Keratinocyte (primary cell): Measurements from ENCODE around the gene KANSL1. TPM values are rescaled to one million over a fixed set of nuclear protein-coding genes. Genes with fewer than 3 reads are reported as not detected.

Source experiments
- DNase-seq: peaks from one replicate; pipeline ENCODE4 v3.0.0-alpha.2; 2011; ENCODE audit warnings: low read depth, missing footprints, low spot score
- FAIRE-seq: peaks from 2 replicates; lab custom pipeline; 2011; peaks lifted over from hg19 to GRCh38; lab: Jason Lieb, UNC
- H2AFZ ChIP-seq: 2 replicates; pipeline ENCODE4 v1.6.0; 2012; ENCODE audit warnings: low read length, control low read depth, inconsistent platforms; ENCODE audit not compliant: control insufficient read depth
- H3K27ac ChIP-seq: 2 replicates; pipeline ENCODE4 v1.5.1; 2011; ENCODE audit warnings: low read length; ENCODE audit not compliant: control insufficient read depth, insufficient read depth
- H3K27me3 ChIP-seq: 3 replicates; pipeline ENCODE4 v1.6.0; 2011; ENCODE audit warnings: low read length; ENCODE audit not compliant: control insufficient read depth, insufficient read depth; ENCODE audit errors: extremely low read depth
- H3K36me3 ChIP-seq, 2 experiments: 2 replicates in 1 of 2; 3 replicates in 1 of 2; pipeline ENCODE4 v1.5.1; 2011; ENCODE audit warnings: low read length in 2 of 2, mild to moderate bottlenecking in 1 of 2; ENCODE audit not compliant: control insufficient read depth in 2 of 2, insufficient read depth in 2 of 2; ENCODE audit errors: extremely low read depth in 1 of 2
- H3K4me1 ChIP-seq: 3 replicates; pipeline ENCODE4 v1.5.1; 2011; ENCODE audit warnings: low read length; ENCODE audit not compliant: control insufficient read depth, insufficient read depth; ENCODE audit errors: extremely low read depth
- H3K4me2 ChIP-seq: 3 replicates; pipeline ENCODE4 v1.6.0; 2011; ENCODE audit warnings: low read depth, low read length; ENCODE audit not compliant: control insufficient read depth, insufficient read depth; ENCODE audit errors: extremely low read depth
- H3K4me3 ChIP-seq, 3 experiments: fragments of 200-600 bp in 1 of 3; sonication (generic) in 1 of 3; 2 replicates in 2 of 3; 3 replicates in 1 of 3; pipeline ENCODE4 v1.5.1; 2011 to 2016; ENCODE audit warnings: low read length in 3 of 3, mild to moderate bottlenecking in 3 of 3, control low read depth in 2 of 3, inconsistent platforms in 1 of 3, low read depth in 1 of 3, mixed read lengths in 1 of 3, mixed run types in 1 of 3, moderate library complexity in 1 of 3; ENCODE audit not compliant: control insufficient read depth in 2 of 3, insufficient read depth in 2 of 3; ENCODE audit errors: extremely low read depth in 1 of 3
- H3K79me2 ChIP-seq: 2 replicates; pipeline ENCODE4 v1.6.0; 2012; ENCODE audit warnings: low read length; ENCODE audit not compliant: control insufficient read depth, insufficient read depth
- H3K9ac ChIP-seq: 3 replicates; pipeline ENCODE4 v1.6.0; 2011; ENCODE audit warnings: low read length; ENCODE audit not compliant: control insufficient read depth, insufficient read depth; ENCODE audit errors: extremely low read depth
- H3K9me1 ChIP-seq: 3 replicates; pipeline ENCODE4 v1.6.0; 2011; ENCODE audit warnings: low read length; ENCODE audit not compliant: control insufficient read depth, insufficient read depth; ENCODE audit errors: extremely low read depth
- H3K9me3 ChIP-seq: 2 replicates; pipeline ENCODE4 v1.5.1; 2012; ENCODE audit warnings: low read depth, low read length; ENCODE audit not compliant: control insufficient read depth
- H4K20me1 ChIP-seq: 3 replicates; pipeline ENCODE4 v1.6.0; 2011; ENCODE audit warnings: low read length; ENCODE audit not compliant: control insufficient read depth, insufficient read depth; ENCODE audit errors: extremely low read depth
- EZH2 ChIP-seq: IDR thresholded peaks from one replicate; pipeline ENCODE4 v1.6.1; 2012; ENCODE audit warnings: inconsistent platforms, mild to moderate bottlenecking, low read length, moderate library complexity
- dilution Hi-C: fragments of 300-500 bp; cut with MboI; formaldehyde crosslinking; loops from one replicate; pipeline ENCODE4 v1.7.0; 2020; ENCODE audit warnings: low sequenced_read_pairs; ENCODE audit not compliant: extremely low pct_ligation_motif_present
- polyA plus RNA-seq, 5 experiments: library from polyadenylated mRNA; depleted of rRNA in 3 of 5; stranded (reverse) in 3 of 5; stranded (forward) in 1 of 5; unstranded in 1 of 5; fragments of >200 nt; gene quantifications; 1 replicate in 1 of 5; 2 replicates in 3 of 5; 3 replicates in 1 of 5; pipeline versions ENCODE4 v1.2.1 to v1.2.3, GENCODE V29; 2011 to 2012; ENCODE audit warnings: missing spikeins in 2 of 5, low read depth in 1 of 5, low replicate concordance in 1 of 5
- TF ChIP-seq, protein P1 (sequence below), 3 experiments: IDR thresholded peaks in 1 of 3; conservative IDR thresholded peaks in 1 of 3; optimal IDR thresholded peaks in 1 of 3; 2 replicates in 2 of 3; 3 replicates in 1 of 3; pipeline versions ENCODE3 to v1.5.1; 2011; ENCODE audit warnings: low read length in 3 of 3, mild to moderate bottlenecking in 3 of 3, moderate library complexity in 2 of 3, control low read depth in 1 of 3, inconsistent platforms in 1 of 3; ENCODE audit not compliant: insufficient read depth in 2 of 3; ENCODE audit errors: extremely low read depth in 1 of 3

Gene KANSL1
- polyA plus RNA-seq, 1 donor (not counting 4 experiments of a cell fraction or from before 2014, with no cell fraction given), result 17.6 TPM

DNA sequence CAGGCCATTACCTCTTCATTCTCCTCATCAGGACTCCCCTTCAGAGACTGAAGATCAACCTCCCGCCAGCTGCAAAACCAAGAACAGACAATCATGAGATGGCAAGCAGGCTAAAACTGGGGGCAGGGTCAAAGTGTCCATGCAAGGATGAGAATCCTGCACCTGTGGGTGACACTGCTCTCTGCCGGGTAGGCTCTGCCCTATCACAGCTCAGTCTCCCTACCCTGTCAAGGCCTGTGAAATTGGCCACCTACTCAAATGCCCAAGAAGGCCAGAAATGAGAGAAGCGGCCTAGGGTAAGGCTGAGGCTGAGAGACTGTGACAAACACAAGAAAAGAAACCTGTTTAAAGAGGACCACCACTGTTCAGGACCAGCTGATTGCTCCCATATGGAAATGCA lies 159.8 kb downstream of the KANSL1 start:
- no peak overlapping the region for H3K27ac ChIP-seq
- H3K9me1 ChIP-seq, result no peaks in the 10 kb centered on the region
- peaks cover 42 to 44% of the 10 kb centered on the region in 2 experiments for H3K36me3 ChIP-seq
- no peak overlapping the region for H3K4me3 ChIP-seq
- no peak for FAIRE-seq
- no peak overlapping the region for H3K4me2 ChIP-seq
- no peak for TF ChIP-seq EZH2
- TF ChIP-seq, protein P1, sequence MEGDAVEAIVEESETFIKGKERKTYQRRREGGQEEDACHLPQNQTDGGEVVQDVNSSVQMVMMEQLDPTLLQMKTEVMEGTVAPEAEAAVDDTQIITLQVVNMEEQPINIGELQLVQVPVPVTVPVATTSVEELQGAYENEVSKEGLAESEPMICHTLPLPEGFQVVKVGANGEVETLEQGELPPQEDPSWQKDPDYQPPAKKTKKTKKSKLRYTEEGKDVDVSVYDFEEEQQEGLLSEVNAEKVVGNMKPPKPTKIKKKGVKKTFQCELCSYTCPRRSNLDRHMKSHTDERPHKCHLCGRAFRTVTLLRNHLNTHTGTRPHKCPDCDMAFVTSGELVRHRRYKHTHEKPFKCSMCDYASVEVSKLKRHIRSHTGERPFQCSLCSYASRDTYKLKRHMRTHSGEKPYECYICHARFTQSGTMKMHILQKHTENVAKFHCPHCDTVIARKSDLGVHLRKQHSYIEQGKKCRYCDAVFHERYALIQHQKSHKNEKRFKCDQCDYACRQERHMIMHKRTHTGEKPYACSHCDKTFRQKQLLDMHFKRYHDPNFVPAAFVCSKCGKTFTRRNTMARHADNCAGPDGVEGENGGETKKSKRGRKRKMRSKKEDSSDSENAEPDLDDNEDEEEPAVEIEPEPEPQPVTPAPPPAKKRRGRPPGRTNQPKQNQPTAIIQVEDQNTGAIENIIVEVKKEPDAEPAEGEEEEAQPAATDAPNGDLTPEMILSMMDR (optimal IDR thresholded peaks at IDR 0.05 in 1 of 3, IDR thresholded peaks at IDR 0.05 in 1 of 3, conservative IDR thresholded peaks at IDR 0.05 in 1 of 3; ENCODE audit: extremely low read depth in 1 of 3, insufficient read depth in 2 of 3, low read length in 3 of 3), result no peak
- H3K79me2 ChIP-seq, result no peaks in the 10 kb centered on the region
- no peak for DNase-seq
- H3K27me3 ChIP-seq, result no peaks in the 10 kb centered on the region
- H2AFZ ChIP-seq, result no peak overlapping the region
- no peaks in the 10 kb centered on the region for H4K20me1 ChIP-seq
- H3K9me3 ChIP-seq, result no peaks in the 10 kb centered on the region
- no peak overlapping the region for H3K9ac ChIP-seq
- no peaks in the 10 kb centered on the region for H3K4me1 ChIP-seq
- dilution Hi-C loops, result no loop called here

DNA sequence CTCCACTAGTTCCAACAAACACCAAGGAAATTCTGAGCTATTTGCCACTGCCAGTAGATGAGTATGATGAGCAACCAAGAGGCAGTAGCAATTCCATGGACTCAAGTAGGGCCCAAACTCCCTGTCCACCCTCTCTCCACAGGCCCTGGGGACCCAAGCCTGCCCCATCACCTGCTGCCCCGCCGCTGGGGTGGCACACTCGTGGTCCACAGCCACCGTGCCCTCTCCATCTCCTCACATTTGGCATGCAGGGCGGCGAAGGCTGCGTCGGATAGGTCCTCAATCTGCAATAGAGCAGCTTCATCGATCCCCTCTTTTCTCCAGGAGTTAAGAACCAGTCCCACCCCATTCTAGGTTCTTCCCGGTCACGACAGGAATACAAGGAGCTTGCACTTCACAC lies 160.3 kb downstream of the KANSL1 start:
- H3K79me2 ChIP-seq, result no peaks in the 10 kb centered on the region
- no peaks in the 10 kb centered on the region for H4K20me1 ChIP-seq
- H3K9me3 ChIP-seq, result no peaks in the 10 kb centered on the region
- H3K4me1 ChIP-seq, result no peaks in the 10 kb centered on the region
- no peak overlapping the region for H2AFZ ChIP-seq
- DNase-seq, result no peak
- H3K9me1 ChIP-seq, result no peaks in the 10 kb centered on the region
- no peaks in the 10 kb centered on the region for H3K27me3 ChIP-seq
- FAIRE-seq, result no peak
- no peak overlapping the region for H3K27ac ChIP-seq
- no peak overlapping the region for H3K9ac ChIP-seq
- no peak for TF ChIP-seq EZH2
- TF ChIP-seq, protein P1 (optimal IDR thresholded peaks at IDR 0.05 in 1 of 3, IDR thresholded peaks at IDR 0.05 in 1 of 3, conservative IDR thresholded peaks at IDR 0.05 in 1 of 3; ENCODE audit: extremely low read depth in 1 of 3, insufficient read depth in 2 of 3, low read length in 3 of 3), result no peak
- dilution Hi-C loops, result no loop called here
- H3K4me2 ChIP-seq, result no peak overlapping the region
- H3K36me3 ChIP-seq, result peaks cover 41 to 44% of the 10 kb centered on the region in 2 experiments
- H3K4me3 ChIP-seq, result no peak overlapping the region
